Trophoblast cell (in vitro differentiated cells and primary cell): ENCODE data around the gene SCN10A.
A peak's percentile ranks its signal among the peaks of the same experiment; 100 is the strongest.

Experiments
- DNase-seq, 2 donors: peaks; one replicate each; pipeline ENCODE4 v3.0.0-alpha.2; 2016
- H2AFZ ChIP-seq: 2 replicates; pipeline ENCODE4 v1.6.1; 2013; ENCODE audit warnings: low read length, moderate library complexity, mild to moderate bottlenecking; ENCODE audit not compliant: insufficient read depth, poor library complexity
- H2AK5ac ChIP-seq: 2 replicates; pipeline ENCODE4 v1.6.1; 2013; ENCODE audit warnings: mild to moderate bottlenecking, low read length
- H2BK120ac ChIP-seq: 2 replicates; pipeline ENCODE4 v1.6.1; 2013; ENCODE audit warnings: low read length, mild to moderate bottlenecking, moderate library complexity; ENCODE audit not compliant: insufficient read depth, poor library complexity
- H2BK12ac ChIP-seq: 2 replicates; pipeline ENCODE4 v1.6.1; 2013; ENCODE audit warnings: mild to moderate bottlenecking, low read length, moderate library complexity
- H2BK5ac ChIP-seq: 2 replicates; pipeline ENCODE4 v1.6.1; 2013; ENCODE audit warnings: low read length, low read depth, moderate library complexity, mild to moderate bottlenecking; ENCODE audit not compliant: poor library complexity
- H3K14ac ChIP-seq: 2 replicates; pipeline ENCODE4 v1.6.1; 2013; ENCODE audit warnings: mild to moderate bottlenecking, low read length
- H3K18ac ChIP-seq: 2 replicates; pipeline ENCODE4 v1.6.1; 2013; ENCODE audit warnings: mild to moderate bottlenecking, low read length
- H3K23ac ChIP-seq: 2 replicates; pipeline ENCODE4 v1.6.1; 2013; ENCODE audit warnings: low read length
- H3K27ac ChIP-seq: 2 replicates; pipeline ENCODE4 v1.5.1; 2013; ENCODE audit warnings: low read depth, mild to moderate bottlenecking, inconsistent platforms, low read length, moderate library complexity
- H3K27me3 ChIP-seq: 2 replicates; pipeline ENCODE4 v1.6.1; 2013; ENCODE audit warnings: inconsistent platforms, mild to moderate bottlenecking, low read length, moderate library complexity; ENCODE audit not compliant: insufficient read depth
- H3K36me3 ChIP-seq, 2 experiments: 1 replicate in 1 of 2; 2 replicates in 1 of 2; pipeline ENCODE4 v1.6.1; 2013; ENCODE audit warnings: low read length in 2 of 2, mild to moderate bottlenecking in 2 of 2, moderate library complexity in 1 of 2; ENCODE audit not compliant: insufficient read depth in 2 of 2, control insufficient read depth in 1 of 2
- H3K4ac ChIP-seq: 2 replicates; pipeline ENCODE4 v1.6.1; 2013; ENCODE audit warnings: low read depth, mild to moderate bottlenecking, low read length, moderate library complexity
- H3K4me1 ChIP-seq, 2 experiments: 1 replicate in 1 of 2; 2 replicates in 1 of 2; pipeline ENCODE4 v1.6.1; 2013; ENCODE audit warnings: low read length in 2 of 2, mild to moderate bottlenecking in 2 of 2, moderate library complexity in 1 of 2; ENCODE audit not compliant: insufficient read depth in 2 of 2, control insufficient read depth in 1 of 2
- H3K4me2 ChIP-seq: 2 replicates; pipeline ENCODE4 v1.6.1; 2013; ENCODE audit warnings: inconsistent platforms, mild to moderate bottlenecking, low read length, moderate library complexity
- H3K4me3 ChIP-seq: 2 replicates; pipeline ENCODE4 v1.5.1; 2013; ENCODE audit warnings: mild to moderate bottlenecking, low read depth, low read length, inconsistent platforms
- H3K79me1 ChIP-seq: one replicate; pipeline ENCODE4 v1.6.1; 2013; ENCODE audit warnings: low read length
- H3K79me2 ChIP-seq: 2 replicates; pipeline ENCODE4 v1.6.1; 2013; ENCODE audit warnings: low read length, mild to moderate bottlenecking; ENCODE audit not compliant: control insufficient read depth, insufficient read depth, poor library complexity
- H3K9ac ChIP-seq: 2 replicates; pipeline ENCODE4 v1.6.1; 2013; ENCODE audit warnings: mild to moderate bottlenecking, low read length
- H3K9me3 ChIP-seq: 2 replicates; pipeline ENCODE4 v1.6.1; 2013; ENCODE audit warnings: low read depth, mild to moderate bottlenecking, control low read depth, inconsistent platforms, low read length; ENCODE audit not compliant: insufficient read depth
- H4K12ac ChIP-seq: 2 replicates; pipeline ENCODE4 v1.6.1; 2013; ENCODE audit warnings: low read depth, mild to moderate bottlenecking, low read length, moderate library complexity
- H4K8ac ChIP-seq: 2 replicates; pipeline ENCODE4 v1.6.1; 2013; ENCODE audit warnings: low read depth, mild to moderate bottlenecking, low read length, moderate library complexity
- H4K91ac ChIP-seq: one replicate; pipeline ENCODE4 v1.6.1; 2013; ENCODE audit warnings: low read depth, mild to moderate bottlenecking, low read length, moderate library complexity
- WGBS: extraction: QIAGEN DNeasy Blood & Tissue Kit; methylation state at CpG from one replicate; pipeline ENCODE4 v1.1.7; 2013; ENCODE audit warnings: missing lambda C conversion rate; ENCODE audit not compliant: insufficient read length, insufficient coverage; ENCODE audit errors: extremely low coverage; 5-methylcytosine and 5-hydroxymethylcytosine counted together

Gene SCN10A

GRCh38 chr3:38763569-38763968, 52.4 kb downstream of the SCN10A start:
- no peak overlapping the region for H3K23ac ChIP-seq
- H2BK12ac ChIP-seq: no peak overlapping the region
- no CpG with 5 or more reads among the region's 3 CpGs for WGBS
- no peak overlapping the region for H2AFZ ChIP-seq
- H3K4me3 ChIP-seq: no peak overlapping the region
- no peaks in the 10 kb centered on the region for H3K4me1 ChIP-seq
- H3K79me2 ChIP-seq: no peaks in the 10 kb centered on the region
- DNase-seq: no peak
- no peak overlapping the region for H3K14ac ChIP-seq
- H3K27ac ChIP-seq: no peak overlapping the region
- H3K36me3 ChIP-seq: no peaks in the 10 kb centered on the region
- H3K4me2 ChIP-seq: no peak overlapping the region
- no peak overlapping the region for H2BK5ac ChIP-seq
- H4K91ac ChIP-seq: no peak overlapping the region
- no peak overlapping the region for H4K12ac ChIP-seq
- no peak overlapping the region for H4K8ac ChIP-seq
- no peak overlapping the region for H3K18ac ChIP-seq
- no peak overlapping the region for H2AK5ac ChIP-seq
- no peak overlapping the region for H3K9ac ChIP-seq
- H3K9me3 ChIP-seq: no peaks in the 10 kb centered on the region
- no peak overlapping the region for H2BK120ac ChIP-seq
- no peaks in the 10 kb centered on the region for H3K79me1 ChIP-seq
- H3K27me3 ChIP-seq: no peaks in the 10 kb centered on the region
- no peak overlapping the region for H3K4ac ChIP-seq

GRCh38 chr3:38758557-38758956, 57.5 kb downstream of the SCN10A start:
- DNase-seq: no peak
- H3K9me3 ChIP-seq: no peaks in the 10 kb centered on the region
- no peaks in the 10 kb centered on the region for H3K36me3 ChIP-seq
- H4K8ac ChIP-seq: no peak overlapping the region
- no CpG with 5 or more reads among the region's 3 CpGs for WGBS
- no peak overlapping the region for H3K4me3 ChIP-seq
- no peak overlapping the region for H3K18ac ChIP-seq
- no peak overlapping the region for H3K9ac ChIP-seq
- no peak overlapping the region for H3K4ac ChIP-seq
- H3K4me2 ChIP-seq: no peak overlapping the region
- no peak overlapping the region for H3K14ac ChIP-seq
- no peak overlapping the region for H3K27ac ChIP-seq
- no peaks in the 10 kb centered on the region for H3K79me2 ChIP-seq
- H3K23ac ChIP-seq: no peak overlapping the region
- no peaks in the 10 kb centered on the region for H3K79me1 ChIP-seq
- no peak overlapping the region for H4K91ac ChIP-seq
- H3K27me3 ChIP-seq: no peaks in the 10 kb centered on the region
- no peaks in the 10 kb centered on the region for H3K4me1 ChIP-seq
- no peak overlapping the region for H2BK5ac ChIP-seq
- H2AFZ ChIP-seq: no peak overlapping the region
- H2BK120ac ChIP-seq: no peak overlapping the region
- no peak overlapping the region for H2AK5ac ChIP-seq
- H4K12ac ChIP-seq: no peak overlapping the region
- H2BK12ac ChIP-seq: no peak overlapping the region

- H2BK5ac ChIP-seq: no peak overlapping the region
- no peak overlapping the region for H3K23ac ChIP-seq
- H4K8ac ChIP-seq: no peak overlapping the region
- H2BK12ac ChIP-seq: no peak overlapping the region
- no peaks in the 10 kb centered on the region for H3K36me3 ChIP-seq
- WGBS: no CpG with 5 or more reads among the region's 4 CpGs
- H3K9ac ChIP-seq: no peak overlapping the region
- H3K79me1 ChIP-seq: no peaks in the 10 kb centered on the region
- no peak overlapping the region for H2BK120ac ChIP-seq
- H3K27me3 ChIP-seq: no peaks in the 10 kb centered on the region
- H2AK5ac ChIP-seq: no peak overlapping the region
- no peak overlapping the region for H3K14ac ChIP-seq
- no peak overlapping the region for H2AFZ ChIP-seq
- H3K9me3 ChIP-seq: no peaks in the 10 kb centered on the region
- no peaks in the 10 kb centered on the region for H3K4me1 ChIP-seq
- H3K4me2 ChIP-seq: no peak overlapping the region
- H3K27ac ChIP-seq: no peak overlapping the region
- no peaks in the 10 kb centered on the region for H3K79me2 ChIP-seq
- DNase-seq: peak in 1 of 2 donors; percentile 13
- H3K4ac ChIP-seq: no peak overlapping the region
- H4K91ac ChIP-seq: no peak overlapping the region
- no peak overlapping the region for H4K12ac ChIP-seq
- H3K4me3 ChIP-seq: no peak overlapping the region
- no peak overlapping the region for H3K18ac ChIP-seq
These were observed 58.3 kb downstream of the SCN10A start for GRCh38 chr3:38757721-38758120.

GRCh38 chr3:38756892-38757291, 59.1 kb downstream of the SCN10A start:
- Histone ChIP-seq H2AFZ (no peak overlapping the region), H4K8ac (no peak overlapping the region), H4K91ac (no peak overlapping the region), H3K14ac (no peak overlapping the region), H3K36me3 (no peaks in the 10 kb centered on the region), H3K4ac (no peak overlapping the region), H3K4me1 (no peaks in the 10 kb centered on the region), H3K27me3 (no peaks in the 10 kb centered on the region), H3K9me3 (no peaks in the 10 kb centered on the region), H3K9ac (no peak overlapping the region), H3K18ac (no peak overlapping the region), H3K27ac (no peak overlapping the region), H2BK12ac (no peak overlapping the region), H2BK5ac (no peak overlapping the region), H3K4me3 (no peak overlapping the region), H2AK5ac (no peak overlapping the region), H3K4me2 (no peak overlapping the region), H3K79me2 (no peaks in the 10 kb centered on the region), H4K12ac (no peak overlapping the region), H3K23ac (no peak overlapping the region), H2BK120ac (no peak overlapping the region), H3K79me1 (no peaks in the 10 kb centered on the region)
- WGBS: no CpG with 5 or more reads among the region's 5 CpGs
- DNase-seq: peak in 1 of 2 donors; percentile 41
